Activated CD4-positive, CD25-positive, alpha-beta regulatory T cell treated with anti-CD3 and anti-CD28 coated beads, Interleukin-2, amount 50 U/mL, for 16 hours (primary cell): Measurements from ENCODE around the gene NAPA.

Experiments
- DNase-seq: peaks from one replicate; pipeline ENCODE4 v3.0.0-alpha.2; 2020; ENCODE audit warnings: low read depth, low spot score

NAPA gene

DNA sequence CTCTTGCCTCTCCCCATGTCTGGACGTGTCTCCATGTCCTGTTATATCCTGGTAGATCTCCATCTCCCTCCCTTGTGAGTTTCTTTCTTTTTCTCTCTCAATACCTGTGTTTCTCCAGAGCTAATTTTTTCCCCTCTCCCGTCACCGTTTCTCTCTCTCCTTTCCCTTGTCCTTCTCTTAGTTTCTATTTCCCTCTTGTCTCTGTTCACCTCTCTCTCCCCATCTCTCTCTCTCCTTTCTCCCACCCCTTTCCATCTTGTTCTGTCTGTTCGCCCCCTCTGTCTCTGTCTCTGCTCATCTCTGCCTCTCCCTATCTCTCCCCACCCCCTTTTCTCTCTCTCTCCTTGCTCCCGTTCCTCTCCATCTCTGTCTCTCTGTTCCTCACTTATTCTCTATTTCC is 56.2 kb downstream of the NAPA start:
- DNase-seq, result no peak

DNA sequence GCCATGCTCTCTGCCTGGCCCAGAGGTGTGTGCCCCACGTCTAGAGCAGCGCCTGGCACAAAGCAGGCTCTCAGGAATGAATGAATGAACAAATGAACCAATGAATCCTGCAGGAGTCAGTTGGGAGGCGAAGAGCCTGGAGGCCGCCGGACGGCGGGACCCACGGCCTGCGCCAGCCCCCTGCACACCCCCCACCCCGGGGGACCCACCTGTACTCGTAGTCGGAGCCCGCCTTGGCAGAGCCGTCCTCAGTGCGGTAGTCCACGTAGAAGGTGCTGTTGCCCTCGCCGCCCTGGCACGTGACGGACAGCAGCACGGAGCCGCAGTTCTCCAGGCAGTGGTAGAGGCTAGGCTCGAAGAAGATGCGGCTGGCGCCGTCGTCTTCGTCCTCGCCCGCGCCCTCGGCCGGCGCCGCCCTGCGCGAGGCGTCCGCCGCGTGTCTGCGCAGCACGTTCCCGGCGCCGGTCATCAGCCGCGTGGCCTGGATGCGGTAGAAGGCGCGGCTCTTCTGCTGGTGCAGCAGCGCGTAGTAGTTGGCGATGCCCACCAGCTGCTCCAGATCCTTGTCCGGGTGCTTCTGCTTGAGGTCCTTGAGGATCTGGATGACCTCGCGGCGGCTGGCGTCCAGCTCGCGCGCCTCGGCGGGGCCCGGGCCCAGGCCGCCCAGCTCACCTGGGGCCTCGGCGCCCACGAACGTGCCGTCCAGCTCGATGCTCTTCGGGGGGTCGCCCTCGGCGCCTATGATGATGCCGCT is 58.0 kb downstream of the NAPA start:
- no peak for DNase-seq

- DNase-seq, result no peak
These were observed 64.4 kb downstream of the NAPA start for GRCh38 chr19:47450478-47450877.

DNA sequence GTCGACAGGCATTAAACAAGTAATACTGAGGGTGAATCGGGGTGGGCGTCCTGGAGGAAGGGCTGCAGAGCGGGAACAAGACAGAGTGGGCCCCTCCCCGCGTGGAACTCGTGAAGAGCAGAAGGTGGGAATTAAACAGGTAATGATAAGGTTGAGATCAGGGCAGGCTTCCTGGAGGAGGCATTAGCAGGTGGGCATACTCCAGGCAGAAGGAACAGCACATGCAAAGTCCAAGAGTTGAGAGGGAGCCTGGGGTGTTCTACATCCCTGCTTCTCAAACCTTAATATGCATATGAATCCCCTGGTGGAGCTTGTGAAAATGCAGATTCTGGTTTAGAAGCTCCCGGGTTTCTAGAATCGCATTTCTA is 66.5 kb downstream of the NAPA start:
- DNase-seq, result no peak

GRCh38 chr19:47447470-47448359 is 67.1 kb downstream of the NAPA start:
- DNase-seq, result no peak

DNA sequence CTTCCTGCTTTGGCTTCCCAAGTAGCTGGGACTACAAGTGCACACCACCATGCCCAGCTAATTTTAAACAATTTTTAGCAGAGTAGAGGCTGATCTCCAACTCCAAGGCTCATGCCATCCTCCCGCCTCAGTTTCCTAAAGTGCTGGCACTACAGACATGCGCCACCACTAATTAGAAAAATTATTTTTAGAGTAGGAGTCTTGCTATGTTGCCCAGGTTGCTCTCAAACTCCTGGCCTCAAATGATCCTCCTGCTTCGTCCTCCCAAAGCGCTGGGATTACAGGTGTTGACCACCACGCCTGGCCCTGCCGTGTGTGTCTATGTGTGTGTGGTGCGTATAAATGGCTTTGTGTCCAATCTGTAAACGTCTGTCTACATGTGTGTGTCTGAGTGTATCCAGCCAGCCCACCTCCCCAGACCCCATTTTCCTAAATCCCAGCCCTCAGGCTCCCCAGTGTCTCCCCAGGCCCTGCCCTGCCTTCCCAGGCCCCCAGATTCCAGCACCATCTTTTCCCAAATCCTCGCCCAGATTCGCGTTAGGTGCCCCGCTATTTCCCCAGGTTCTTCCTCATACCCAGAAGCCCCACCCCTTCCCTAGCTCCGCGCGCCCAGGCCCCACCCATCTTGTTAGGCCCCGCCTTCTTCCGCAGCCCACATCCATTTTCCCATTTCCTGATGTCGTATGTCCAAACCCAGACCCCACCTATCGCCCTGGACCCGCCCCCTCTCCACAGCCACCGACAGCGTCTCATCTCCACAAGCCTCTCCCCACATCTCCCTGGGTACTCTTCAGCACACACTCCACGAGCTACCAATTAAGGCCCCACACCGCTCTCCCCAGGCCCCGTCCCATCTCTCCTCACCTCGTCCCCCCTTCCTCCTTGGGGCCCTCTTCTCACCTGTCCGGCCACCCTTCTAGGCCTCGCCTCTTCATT is 68.1 kb downstream of the NAPA start:
- no peak for DNase-seq

DNA sequence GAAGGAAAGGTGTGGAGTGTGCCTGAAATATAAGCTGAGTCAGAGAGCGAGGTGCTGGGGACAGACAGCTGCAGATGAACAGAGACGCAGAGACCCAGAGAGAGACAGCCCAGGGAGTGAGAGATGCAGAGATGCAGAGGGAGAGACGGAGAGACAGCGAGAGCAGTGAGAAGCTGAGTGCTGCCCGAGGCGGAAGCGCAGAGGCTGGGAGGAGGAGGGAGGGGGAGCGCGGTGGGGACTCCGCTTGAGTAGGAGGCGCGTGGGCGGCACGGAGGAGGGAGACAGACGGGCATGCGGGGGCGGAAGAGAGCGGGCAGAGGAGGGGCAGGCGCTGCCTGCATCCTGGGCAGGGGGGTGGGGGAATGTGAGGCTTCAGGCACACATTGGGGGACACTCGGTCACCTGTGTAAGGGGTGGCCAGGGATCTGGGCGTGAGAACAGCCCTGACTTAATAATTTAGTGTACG is 68.9 kb downstream of the NAPA start:
- DNase-seq, result peak; percentile 41

DNA sequence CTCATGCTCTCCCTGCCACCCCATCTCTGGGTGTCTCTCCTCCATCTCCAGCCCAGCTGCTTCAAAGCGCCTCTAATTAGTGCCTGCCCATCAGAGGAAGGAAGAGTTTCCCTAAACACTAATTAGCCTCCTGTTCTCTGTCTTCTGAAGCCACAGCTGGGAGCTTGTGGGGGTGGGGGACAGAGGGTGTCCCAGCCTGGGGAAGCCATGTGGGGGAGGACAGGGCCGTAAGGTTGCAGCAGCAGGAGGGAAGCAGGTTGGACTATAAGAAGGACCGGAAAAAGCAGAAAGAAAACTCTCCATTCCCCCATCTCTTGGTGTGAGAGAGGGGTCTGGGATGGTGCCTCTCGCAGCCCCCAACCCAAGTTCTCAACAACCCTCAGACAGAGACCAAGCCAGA is 69.3 kb downstream of the NAPA start:
- DNase-seq, result no peak

GRCh38 chr19:47444388-47444821 is 70.5 kb downstream of the NAPA start:
- DNase-seq, result no peak

GRCh38 chr19:47443331-47443730 is 71.5 kb downstream of the NAPA start:
- DNase-seq, result no peak

GRCh38 chr19:47438793-47439220 is 76.1 kb downstream of the NAPA start:
- no peak for DNase-seq
